ENCODE data around the gene SEPTIN5. TPM values are rescaled to one million over a fixed set of nuclear protein-coding genes. Genes with fewer than 3 reads are reported as not detected.

SEPTIN5 gene
- total RNA-seq, 2 donors from 2014 or later = 47.7 to 147 TPM

DNA sequence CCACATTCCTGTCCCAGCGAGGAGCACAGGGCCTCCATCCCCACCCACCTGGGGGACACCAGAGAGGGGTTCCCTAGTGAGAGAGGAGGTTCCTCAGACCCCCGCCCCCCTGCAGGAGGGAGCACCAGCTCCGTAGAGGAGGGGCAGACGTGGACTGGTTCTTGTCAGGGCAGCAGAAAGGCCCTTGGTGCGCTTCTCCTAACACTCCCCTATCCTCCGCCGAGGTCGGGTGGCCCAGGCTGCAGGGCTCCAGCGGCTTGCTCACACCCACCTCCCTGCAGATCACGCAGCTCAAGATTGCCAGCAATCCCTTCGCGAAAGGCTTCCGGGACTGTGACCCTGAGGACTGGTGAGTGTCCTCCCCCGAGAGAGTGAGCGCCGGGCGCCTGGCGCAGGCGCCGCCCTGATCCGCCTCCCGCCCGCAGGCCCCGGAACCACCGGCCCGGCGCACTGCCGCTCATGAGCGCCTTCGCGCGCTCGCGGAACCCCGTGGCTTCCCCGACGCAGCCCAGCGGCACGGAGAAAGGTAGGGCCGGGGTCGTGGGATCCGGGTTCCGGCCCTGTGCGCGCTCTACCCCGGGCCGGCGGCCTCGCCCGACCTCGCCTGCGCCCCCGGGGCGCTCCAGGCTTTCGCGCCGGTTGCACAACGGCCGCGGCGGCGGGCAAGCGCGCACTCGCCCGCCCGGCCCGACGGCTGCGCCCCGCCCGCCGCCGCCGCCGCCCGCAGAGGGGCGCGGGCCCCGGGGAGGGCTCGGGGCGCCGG, 51.4 kb downstream of the SEPTIN5 start:
- no peaks in the 10 kb centered on the region for H3K27me3 ChIP-seq (replicated peaks; ENCODE audit: insufficient read depth)
- DNase-seq (ENCODE audit: low spot score) (no peak), ATAC-seq (ENCODE audit: insufficient number of reproducible peaks, low FRiP score, low read depth) (no peak)
- TF ChIP-seq, protein P1, sequence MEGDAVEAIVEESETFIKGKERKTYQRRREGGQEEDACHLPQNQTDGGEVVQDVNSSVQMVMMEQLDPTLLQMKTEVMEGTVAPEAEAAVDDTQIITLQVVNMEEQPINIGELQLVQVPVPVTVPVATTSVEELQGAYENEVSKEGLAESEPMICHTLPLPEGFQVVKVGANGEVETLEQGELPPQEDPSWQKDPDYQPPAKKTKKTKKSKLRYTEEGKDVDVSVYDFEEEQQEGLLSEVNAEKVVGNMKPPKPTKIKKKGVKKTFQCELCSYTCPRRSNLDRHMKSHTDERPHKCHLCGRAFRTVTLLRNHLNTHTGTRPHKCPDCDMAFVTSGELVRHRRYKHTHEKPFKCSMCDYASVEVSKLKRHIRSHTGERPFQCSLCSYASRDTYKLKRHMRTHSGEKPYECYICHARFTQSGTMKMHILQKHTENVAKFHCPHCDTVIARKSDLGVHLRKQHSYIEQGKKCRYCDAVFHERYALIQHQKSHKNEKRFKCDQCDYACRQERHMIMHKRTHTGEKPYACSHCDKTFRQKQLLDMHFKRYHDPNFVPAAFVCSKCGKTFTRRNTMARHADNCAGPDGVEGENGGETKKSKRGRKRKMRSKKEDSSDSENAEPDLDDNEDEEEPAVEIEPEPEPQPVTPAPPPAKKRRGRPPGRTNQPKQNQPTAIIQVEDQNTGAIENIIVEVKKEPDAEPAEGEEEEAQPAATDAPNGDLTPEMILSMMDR (IDR thresholded peaks at IDR 0.05) = no peak
- no peaks in the 10 kb centered on the region for H3K36me3 ChIP-seq
- no peak overlapping the region for H3K27ac ChIP-seq
- H3K4me1 ChIP-seq (ENCODE audit: control insufficient read depth in 1 of 2, low read depth in 2 of 2) = no peaks in the 10 kb centered on the region
- H3K4me3 ChIP-seq = peak overlapping the region; percentile 33
- H3K9me3 ChIP-seq = no peaks in the 10 kb centered on the region

DNA sequence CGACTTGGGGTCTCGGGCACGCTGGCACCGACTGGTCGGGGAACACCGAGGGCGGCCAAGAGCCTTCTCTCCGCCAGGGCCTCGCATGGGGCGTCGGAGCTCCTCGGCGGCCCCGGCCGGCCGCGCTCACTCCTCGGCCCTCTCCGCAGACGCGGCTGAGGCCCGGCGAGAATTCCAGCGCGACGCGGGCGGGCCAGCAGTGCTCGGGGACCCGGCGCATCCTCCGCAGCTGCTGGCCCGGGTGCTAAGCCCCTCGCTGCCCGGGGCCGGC, 51.9 kb downstream of the SEPTIN5 start:
- Histone ChIP-seq H3K4me3 (peak overlapping the region; percentile 54), H3K27ac (no peak overlapping the region), H3K4me1 (ENCODE audit: control insufficient read depth in 1 of 2, low read depth in 2 of 2) (no peaks in the 10 kb centered on the region), H3K27me3 (replicated peaks; ENCODE audit: insufficient read depth) (no peaks in the 10 kb centered on the region), H3K9me3 (no peaks in the 10 kb centered on the region), H3K36me3 (no peaks in the 10 kb centered on the region)
- DNase-seq (ENCODE audit: low spot score) (no peak), ATAC-seq (ENCODE audit: insufficient number of reproducible peaks, low FRiP score, low read depth) (no peak)
- TF ChIP-seq, protein P1 (IDR thresholded peaks at IDR 0.05) = no peak

DNA sequence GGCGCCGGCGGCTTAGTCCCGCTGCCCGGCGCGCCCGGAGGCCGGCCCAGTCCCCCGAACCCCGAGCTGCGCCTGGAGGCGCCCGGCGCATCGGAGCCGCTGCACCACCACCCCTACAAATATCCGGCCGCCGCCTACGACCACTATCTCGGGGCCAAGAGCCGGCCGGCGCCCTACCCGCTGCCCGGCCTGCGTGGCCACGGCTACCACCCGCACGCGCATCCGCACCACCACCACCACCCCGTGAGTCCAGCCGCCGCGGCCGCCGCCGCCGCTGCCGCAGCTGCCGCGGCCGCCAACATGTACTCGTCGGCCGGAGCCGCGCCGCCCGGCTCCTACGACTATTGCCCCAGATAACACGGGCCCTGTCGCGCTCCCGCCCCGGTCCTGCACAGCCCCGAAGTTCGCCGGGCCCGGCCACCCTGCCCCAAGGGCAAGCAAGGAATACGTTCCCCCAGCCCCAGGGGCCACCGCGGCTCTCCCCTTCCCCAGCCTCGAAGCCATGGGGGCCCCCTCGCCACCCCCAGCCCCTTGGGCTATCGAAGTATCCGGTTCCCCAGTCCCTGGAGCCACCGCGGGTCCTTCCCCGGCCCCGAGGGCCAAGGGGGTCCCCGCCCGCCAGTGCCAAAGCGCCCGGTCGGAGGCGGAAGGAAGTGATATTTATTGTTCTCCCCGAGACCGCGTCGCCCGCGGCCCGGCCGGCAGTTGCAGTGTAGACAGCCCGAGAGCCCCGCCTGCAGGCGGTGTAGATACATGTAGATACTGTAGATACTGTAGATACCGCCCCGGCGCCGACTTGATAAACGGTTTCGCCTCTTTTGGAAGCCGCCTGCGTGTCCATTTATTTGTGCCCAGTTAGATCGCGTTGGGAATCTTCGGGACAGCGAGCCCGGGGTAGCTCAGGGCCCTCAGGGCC, 52.5 kb downstream of the SEPTIN5 start:
- peak overlapping the region; percentile 54 for H3K4me3 ChIP-seq
- ATAC-seq (ENCODE audit: insufficient number of reproducible peaks, low FRiP score, low read depth) = no peak
- no peaks in the 10 kb centered on the region for H3K36me3 ChIP-seq
- TF ChIP-seq, protein P1 (IDR thresholded peaks at IDR 0.05) = no peak
- H3K27me3 ChIP-seq (replicated peaks; ENCODE audit: insufficient read depth) = no peaks in the 10 kb centered on the region
- H3K27ac ChIP-seq = no peak overlapping the region
- no peaks in the 10 kb centered on the region for H3K4me1 ChIP-seq (ENCODE audit: control insufficient read depth in 1 of 2, low read depth in 2 of 2)
- DNase-seq (ENCODE audit: low spot score) = no peak
- H3K9me3 ChIP-seq = no peaks in the 10 kb centered on the region

DNA sequence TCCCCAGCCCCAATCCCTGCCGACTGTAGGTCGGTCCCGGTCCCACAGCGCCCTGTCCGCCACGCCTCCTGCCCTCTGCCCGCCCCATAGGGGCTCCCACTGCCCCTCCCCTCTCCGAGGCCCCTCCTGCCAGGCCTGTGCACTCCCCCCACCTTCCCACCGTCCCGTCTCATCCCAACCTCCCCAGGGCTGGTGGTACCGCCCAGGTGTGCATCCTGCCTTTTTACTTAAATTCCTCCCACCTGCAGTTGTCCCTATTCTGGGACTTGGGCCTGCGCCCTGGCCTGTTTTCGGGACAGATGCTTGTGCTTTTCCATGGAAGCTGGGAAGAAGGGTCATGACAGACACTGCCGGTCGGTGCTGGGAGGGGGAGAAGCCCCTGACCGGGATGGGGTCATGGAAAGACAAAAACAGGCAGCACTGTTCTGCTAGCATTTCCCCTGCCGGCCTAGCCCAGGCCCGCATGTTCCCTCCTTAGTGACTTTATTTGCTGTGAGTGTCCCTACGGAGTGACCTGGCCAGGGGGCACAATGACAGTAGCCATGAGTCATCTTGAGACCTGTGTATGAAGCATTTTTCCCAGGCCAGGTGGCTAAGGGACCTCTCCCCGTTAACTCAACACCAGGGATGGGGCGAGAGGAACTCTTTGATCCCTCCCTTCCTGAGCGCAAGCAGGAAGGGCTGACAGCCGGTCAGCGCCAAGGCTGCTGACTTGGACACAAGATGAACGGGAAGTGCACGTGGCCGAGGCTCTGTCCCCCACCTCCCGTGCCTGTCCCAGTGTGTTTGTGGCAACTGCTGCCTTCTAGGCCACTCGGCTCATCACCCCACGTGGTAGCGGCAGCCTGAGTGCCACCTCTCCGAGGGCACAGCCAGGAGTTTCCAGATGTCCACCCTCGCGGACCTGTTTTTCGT, 53.4 kb downstream of the SEPTIN5 start:
- ATAC-seq (ENCODE audit: insufficient number of reproducible peaks, low FRiP score, low read depth) = no peak
- peak overlapping the region; percentile 54 for H3K4me3 ChIP-seq
- TF ChIP-seq, protein P1 (IDR thresholded peaks at IDR 0.05) = no peak
- H3K36me3 ChIP-seq = no peaks in the 10 kb centered on the region
- H3K27ac ChIP-seq = no peak overlapping the region
- no peaks in the 10 kb centered on the region for H3K9me3 ChIP-seq
- H3K27me3 ChIP-seq (replicated peaks; ENCODE audit: insufficient read depth) = no peaks in the 10 kb centered on the region
- DNase-seq (ENCODE audit: low spot score) = no peak
- H3K4me1 ChIP-seq (ENCODE audit: control insufficient read depth in 1 of 2, low read depth in 2 of 2) = no peaks in the 10 kb centered on the region

DNA sequence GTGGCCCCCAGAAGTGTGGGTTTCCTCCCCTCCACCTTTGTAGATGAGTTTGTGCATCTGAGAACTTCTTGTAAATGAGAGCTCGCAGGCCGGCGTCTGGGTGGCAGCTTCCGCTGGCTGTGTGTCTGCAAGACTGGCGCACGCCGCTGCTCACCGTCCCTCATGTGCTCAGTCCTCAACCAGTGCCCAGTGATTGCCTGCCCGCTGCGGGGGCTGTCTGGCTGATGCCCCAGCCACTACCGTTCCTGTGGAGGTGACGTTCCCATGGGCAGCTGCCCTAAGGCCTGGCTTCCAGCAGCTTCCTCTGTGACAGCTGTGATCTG, 55.1 kb downstream of the SEPTIN5 start:
- Histone ChIP-seq H3K27me3 (replicated peaks; ENCODE audit: insufficient read depth) (no peaks in the 10 kb centered on the region), H3K9me3 (no peaks in the 10 kb centered on the region), H3K4me3 (no peak overlapping the region), H3K4me1 (ENCODE audit: control insufficient read depth in 1 of 2, low read depth in 2 of 2) (no peaks in the 10 kb centered on the region), H3K27ac (no peak overlapping the region), H3K36me3 (no peaks in the 10 kb centered on the region)
- TF ChIP-seq, protein P1 (IDR thresholded peaks at IDR 0.05) = no peak
- DNase-seq (ENCODE audit: low spot score) (no peak), ATAC-seq (ENCODE audit: insufficient number of reproducible peaks, low FRiP score, low read depth) (no peak)

Data from thoracic aorta (tissue), 2 donors.